Measurements from ENCODE around the gene PDZD4. TPM values are rescaled to one million over a fixed set of nuclear protein-coding genes. Genes with fewer than 3 reads are reported as not detected.

PDZD4 gene
- total RNA-seq, 1 donor from 2014 or later = 9.9 TPM

GRCh38 chrX:153776611-153777045 lies 53.7 kb downstream of the PDZD4 start:
- no peak for DNase-seq (ENCODE audit: low read depth)
- FAIRE-seq = no peak

DNA sequence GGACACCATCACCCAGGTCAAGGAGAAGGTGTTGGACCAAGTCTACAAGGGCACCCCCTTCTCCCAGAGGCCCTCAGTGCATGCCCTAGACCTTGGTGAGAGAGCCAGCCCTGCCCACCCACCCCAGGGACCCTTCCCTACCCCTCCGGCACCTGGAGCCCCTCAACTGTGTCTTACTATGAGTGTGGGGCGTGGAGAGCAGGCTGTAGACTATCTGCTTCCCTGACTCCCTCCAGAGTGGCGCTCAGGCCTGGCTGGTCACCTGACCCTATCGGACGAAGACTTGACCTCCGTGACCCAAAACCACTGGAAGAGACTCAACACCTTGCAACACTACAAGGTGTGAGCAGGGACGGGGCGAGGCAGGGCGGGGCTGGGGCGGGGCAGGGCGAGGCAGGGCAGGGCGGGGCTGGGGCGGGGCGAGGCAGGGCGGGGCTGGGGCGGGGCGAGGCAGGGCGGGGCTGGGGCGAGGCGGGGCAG lies 54.2 kb downstream of the PDZD4 start:
- H3K4me3 Mint-ChIP-seq (ENCODE audit: unreplicated experiment) = no peak overlapping the region
- no peak for FAIRE-seq
- H3K4me2 ChIP-seq (ENCODE audit: low read length) = no peak overlapping the region

More at GRCh38 chrX:153776611-153777045, 53.7 kb downstream of the PDZD4 start:
- Mint-ChIP-seq H3K27ac (ENCODE audit: unreplicated experiment) (no peak overlapping the region), H3K4me1 (ENCODE audit: low read depth, unreplicated experiment) (no peaks in the 10 kb centered on the region), H3K9me3 (ENCODE audit: unreplicated experiment) (no peaks in the 10 kb centered on the region), H3K36me3 (ENCODE audit: low read depth, unreplicated experiment) (no peaks in the 10 kb centered on the region), H3K4me3 (ENCODE audit: unreplicated experiment) (no peak overlapping the region), H3K27me3 (ENCODE audit: low read depth, unreplicated experiment) (no peaks in the 10 kb centered on the region)
- H3K9me3 ChIP-seq (ENCODE audit: insufficient read depth, low read depth, low read length) = no peaks in the 10 kb centered on the region
- H3K79me2 ChIP-seq (ENCODE audit: insufficient read depth, low read length) = no peaks in the 10 kb centered on the region
- H4K20me1 ChIP-seq (ENCODE audit: insufficient read depth, low read length) = no peaks in the 10 kb centered on the region
- H3K36me3 ChIP-seq (ENCODE audit: insufficient read depth, low read length) = no peaks in the 10 kb centered on the region
- H3K4me3 ChIP-seq (ENCODE audit: insufficient read depth, low read depth, low read length) = no peak overlapping the region
- no peaks in the 10 kb centered on the region for H3K4me1 ChIP-seq (ENCODE audit: insufficient read depth, low read length)
- no peak for TF ChIP-seq EZH2 (IDR thresholded peaks at IDR 0.05; ENCODE audit: insufficient read depth, low read length)
- TF ChIP-seq, protein P1, sequence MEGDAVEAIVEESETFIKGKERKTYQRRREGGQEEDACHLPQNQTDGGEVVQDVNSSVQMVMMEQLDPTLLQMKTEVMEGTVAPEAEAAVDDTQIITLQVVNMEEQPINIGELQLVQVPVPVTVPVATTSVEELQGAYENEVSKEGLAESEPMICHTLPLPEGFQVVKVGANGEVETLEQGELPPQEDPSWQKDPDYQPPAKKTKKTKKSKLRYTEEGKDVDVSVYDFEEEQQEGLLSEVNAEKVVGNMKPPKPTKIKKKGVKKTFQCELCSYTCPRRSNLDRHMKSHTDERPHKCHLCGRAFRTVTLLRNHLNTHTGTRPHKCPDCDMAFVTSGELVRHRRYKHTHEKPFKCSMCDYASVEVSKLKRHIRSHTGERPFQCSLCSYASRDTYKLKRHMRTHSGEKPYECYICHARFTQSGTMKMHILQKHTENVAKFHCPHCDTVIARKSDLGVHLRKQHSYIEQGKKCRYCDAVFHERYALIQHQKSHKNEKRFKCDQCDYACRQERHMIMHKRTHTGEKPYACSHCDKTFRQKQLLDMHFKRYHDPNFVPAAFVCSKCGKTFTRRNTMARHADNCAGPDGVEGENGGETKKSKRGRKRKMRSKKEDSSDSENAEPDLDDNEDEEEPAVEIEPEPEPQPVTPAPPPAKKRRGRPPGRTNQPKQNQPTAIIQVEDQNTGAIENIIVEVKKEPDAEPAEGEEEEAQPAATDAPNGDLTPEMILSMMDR (IDR thresholded peaks at IDR 0.05; ENCODE audit: insufficient read depth, low read depth, low read length) = no peak
- no peak overlapping the region for H2AFZ ChIP-seq (ENCODE audit: low read depth, low read length)
- H3K9ac ChIP-seq (ENCODE audit: low read length) = no peak overlapping the region
- no peaks in the 10 kb centered on the region for H3K27me3 ChIP-seq (ENCODE audit: insufficient read depth, low read length)
- H3K27ac ChIP-seq (ENCODE audit: low read depth, low read length) = no peak overlapping the region
- H3K4me2 ChIP-seq (ENCODE audit: low read length) = no peak overlapping the region

More for the DNA sequence above, 54.2 kb downstream of the PDZD4 start:
- H3K4me1 Mint-ChIP-seq (ENCODE audit: low read depth, unreplicated experiment) = no peaks in the 10 kb centered on the region
- no peak for DNase-seq (ENCODE audit: low read depth)
- H4K20me1 ChIP-seq (ENCODE audit: insufficient read depth, low read length) = no peaks in the 10 kb centered on the region
- TF ChIP-seq EZH2 (IDR thresholded peaks at IDR 0.05; ENCODE audit: insufficient read depth, low read length) = no peak
- TF ChIP-seq, protein P1 (IDR thresholded peaks at IDR 0.05; ENCODE audit: insufficient read depth, low read depth, low read length) = no peak
- H3K9me3 ChIP-seq (ENCODE audit: insufficient read depth, low read depth, low read length) = no peaks in the 10 kb centered on the region
- no peak overlapping the region for H2AFZ ChIP-seq (ENCODE audit: low read depth, low read length)
- no peak overlapping the region for H3K27ac ChIP-seq (ENCODE audit: low read depth, low read length)
- no peaks in the 10 kb centered on the region for H3K79me2 ChIP-seq (ENCODE audit: insufficient read depth, low read length)
- H3K4me3 ChIP-seq (ENCODE audit: insufficient read depth, low read depth, low read length) = no peak overlapping the region
- no peaks in the 10 kb centered on the region for H3K9me3 Mint-ChIP-seq (ENCODE audit: unreplicated experiment)
- H3K27me3 ChIP-seq (ENCODE audit: insufficient read depth, low read length) = no peaks in the 10 kb centered on the region
- H3K36me3 Mint-ChIP-seq (ENCODE audit: low read depth, unreplicated experiment) = no peaks in the 10 kb centered on the region
- H3K27me3 Mint-ChIP-seq (ENCODE audit: low read depth, unreplicated experiment) = no peaks in the 10 kb centered on the region
- no peak overlapping the region for H3K9ac ChIP-seq (ENCODE audit: low read length)
- H3K4me1 ChIP-seq (ENCODE audit: insufficient read depth, low read length) = no peaks in the 10 kb centered on the region
- no peak overlapping the region for H3K27ac Mint-ChIP-seq (ENCODE audit: unreplicated experiment)
- H3K36me3 ChIP-seq (ENCODE audit: insufficient read depth, low read length) = no peaks in the 10 kb centered on the region
